Measurements from ENCODE around the gene NFKBIA. TPM values are rescaled to one million over a fixed set of nuclear protein-coding genes. Genes with fewer than 3 reads are reported as not detected.
"Not testable (repeated sequence)": the region's sequence is repeated elsewhere in the genome, so short reads cannot be mapped to it uniquely, and the experiment has no call there.

Gene NFKBIA
- total RNA-seq, 1 donor from 2014 or later = 78.0 TPM

DNA sequence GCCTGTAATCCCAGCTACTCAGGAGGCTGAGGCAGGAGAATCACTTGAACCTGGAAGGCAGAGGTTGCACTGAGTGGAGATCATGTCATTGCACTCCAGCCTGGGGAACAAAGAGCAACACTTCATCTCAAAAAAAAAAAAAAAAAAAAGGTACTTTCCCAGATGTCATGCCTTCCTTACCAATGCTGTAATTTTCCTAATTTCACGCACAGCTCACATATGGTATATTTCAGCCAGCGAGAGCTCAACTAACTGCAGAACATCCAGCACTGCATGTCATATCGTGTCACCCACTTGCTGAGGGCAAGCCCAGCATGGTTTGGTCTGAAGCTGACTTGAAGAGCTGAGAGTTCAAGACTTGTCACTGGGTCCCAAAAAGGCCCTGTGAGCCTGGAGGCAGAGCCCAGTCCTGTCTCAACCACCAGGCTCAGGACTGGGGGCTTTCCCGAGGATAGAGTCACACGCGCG is 29.0 kb downstream of the NFKBIA start:
- intact Hi-C loops (cut with micrococcal nuclease) = no loop called here
- no peak for DNase-seq
- H3K27me3 ChIP-seq (ENCODE audit: low read depth) = no peaks in the 10 kb centered on the region
- H3K27ac ChIP-seq (replicated peaks) = no peak overlapping the region
- TF ChIP-seq, protein P1, sequence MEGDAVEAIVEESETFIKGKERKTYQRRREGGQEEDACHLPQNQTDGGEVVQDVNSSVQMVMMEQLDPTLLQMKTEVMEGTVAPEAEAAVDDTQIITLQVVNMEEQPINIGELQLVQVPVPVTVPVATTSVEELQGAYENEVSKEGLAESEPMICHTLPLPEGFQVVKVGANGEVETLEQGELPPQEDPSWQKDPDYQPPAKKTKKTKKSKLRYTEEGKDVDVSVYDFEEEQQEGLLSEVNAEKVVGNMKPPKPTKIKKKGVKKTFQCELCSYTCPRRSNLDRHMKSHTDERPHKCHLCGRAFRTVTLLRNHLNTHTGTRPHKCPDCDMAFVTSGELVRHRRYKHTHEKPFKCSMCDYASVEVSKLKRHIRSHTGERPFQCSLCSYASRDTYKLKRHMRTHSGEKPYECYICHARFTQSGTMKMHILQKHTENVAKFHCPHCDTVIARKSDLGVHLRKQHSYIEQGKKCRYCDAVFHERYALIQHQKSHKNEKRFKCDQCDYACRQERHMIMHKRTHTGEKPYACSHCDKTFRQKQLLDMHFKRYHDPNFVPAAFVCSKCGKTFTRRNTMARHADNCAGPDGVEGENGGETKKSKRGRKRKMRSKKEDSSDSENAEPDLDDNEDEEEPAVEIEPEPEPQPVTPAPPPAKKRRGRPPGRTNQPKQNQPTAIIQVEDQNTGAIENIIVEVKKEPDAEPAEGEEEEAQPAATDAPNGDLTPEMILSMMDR (IDR thresholded peaks at IDR 0.05; ENCODE audit: borderline replicate concordance) = no peak
- no peak overlapping the region for H3K4me3 ChIP-seq
- H3K36me3 ChIP-seq = no peaks in the 10 kb centered on the region
- H3K9me3 ChIP-seq (replicated peaks) = peaks cover 10% of the 10 kb centered on the region
- no peaks in the 10 kb centered on the region for H3K4me1 ChIP-seq

DNA sequence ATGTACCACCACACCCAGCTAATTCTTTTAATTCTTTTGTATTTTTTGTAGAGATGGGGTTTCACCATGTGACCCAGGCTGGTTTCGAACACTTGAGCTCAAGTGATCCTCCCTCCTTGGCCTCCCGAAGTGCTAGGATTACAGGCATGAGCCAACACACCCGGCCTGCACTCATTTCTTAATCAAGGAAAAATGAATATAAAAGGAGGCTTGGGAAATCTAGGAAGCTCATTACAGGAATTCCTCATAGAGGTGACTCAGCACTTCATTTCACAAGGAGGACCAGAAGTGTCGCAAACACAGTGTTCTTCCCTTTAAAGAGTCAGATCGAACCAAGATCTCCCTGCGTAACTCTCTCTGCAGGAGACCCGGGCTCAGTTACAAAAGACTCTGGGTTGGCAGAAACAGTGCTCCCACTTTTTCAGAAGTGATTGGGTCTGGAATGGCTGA is 30.3 kb downstream of the NFKBIA start:
- Histone ChIP-seq H3K27me3 (ENCODE audit: low read depth) (no peaks in the 10 kb centered on the region), H3K27ac (replicated peaks) (no peak overlapping the region), H3K4me3 (no peak overlapping the region), H3K9me3 (replicated peaks) (peaks cover 12% of the 10 kb centered on the region), H3K36me3 (no peaks in the 10 kb centered on the region), H3K4me1 (no peaks in the 10 kb centered on the region)
- DNase-seq = no peak
- intact Hi-C loops (cut with micrococcal nuclease) = no loop called here
- TF ChIP-seq, protein P1 (IDR thresholded peaks at IDR 0.05; ENCODE audit: borderline replicate concordance) = no peak

DNA sequence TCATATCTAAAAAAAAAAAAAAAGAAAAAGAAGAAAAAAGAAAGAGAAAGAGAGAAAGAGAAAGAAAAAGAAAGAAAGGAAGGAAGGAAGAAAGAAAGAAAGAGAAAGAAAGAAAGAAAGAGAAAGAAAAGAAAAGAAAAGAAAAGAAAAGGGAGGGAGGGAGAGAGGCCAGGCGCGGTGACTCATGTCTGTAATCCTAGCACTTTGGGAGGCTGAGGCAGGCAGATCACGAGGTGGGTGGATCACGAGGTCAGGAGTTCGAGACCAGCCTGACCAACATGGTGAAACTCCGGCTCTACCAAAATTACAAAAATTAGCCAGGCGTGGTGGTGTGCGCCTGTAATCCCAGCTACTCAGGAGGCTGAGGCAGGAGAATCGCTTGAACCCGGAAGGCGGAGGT is 31.3 kb downstream of the NFKBIA start:
- H3K4me3 ChIP-seq; H3K36me3 ChIP-seq; intact Hi-C loops (cut with micrococcal nuclease); H3K27ac ChIP-seq (replicated peaks); DNase-seq; H3K27me3 ChIP-seq (ENCODE audit: low read depth): not testable (repeated sequence)
- peaks cover 10% of the 10 kb centered on the region for H3K4me1 ChIP-seq
- H3K9me3 ChIP-seq (replicated peaks) = peaks cover 12% of the 10 kb centered on the region

DNA sequence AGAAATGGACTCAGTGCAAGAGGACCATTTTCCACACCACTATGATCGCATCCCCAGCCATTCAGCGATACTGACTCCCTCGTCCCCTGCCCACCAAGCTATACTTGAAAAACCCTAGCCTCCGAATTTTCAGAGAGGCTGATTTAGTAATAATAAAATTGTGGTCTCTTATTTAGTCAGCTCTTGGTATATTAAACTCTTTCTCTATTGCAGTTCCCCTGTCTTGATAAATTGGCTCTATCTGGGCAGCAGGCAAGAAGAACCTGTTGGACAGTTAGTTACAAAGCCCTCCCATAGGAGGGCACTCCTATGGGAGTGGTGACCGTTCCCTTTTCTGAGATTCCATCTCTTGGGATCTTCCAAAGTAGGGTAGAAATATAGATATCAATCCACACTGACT is 33.6 kb downstream of the NFKBIA start:
- DNase-seq = no peak

DNA sequence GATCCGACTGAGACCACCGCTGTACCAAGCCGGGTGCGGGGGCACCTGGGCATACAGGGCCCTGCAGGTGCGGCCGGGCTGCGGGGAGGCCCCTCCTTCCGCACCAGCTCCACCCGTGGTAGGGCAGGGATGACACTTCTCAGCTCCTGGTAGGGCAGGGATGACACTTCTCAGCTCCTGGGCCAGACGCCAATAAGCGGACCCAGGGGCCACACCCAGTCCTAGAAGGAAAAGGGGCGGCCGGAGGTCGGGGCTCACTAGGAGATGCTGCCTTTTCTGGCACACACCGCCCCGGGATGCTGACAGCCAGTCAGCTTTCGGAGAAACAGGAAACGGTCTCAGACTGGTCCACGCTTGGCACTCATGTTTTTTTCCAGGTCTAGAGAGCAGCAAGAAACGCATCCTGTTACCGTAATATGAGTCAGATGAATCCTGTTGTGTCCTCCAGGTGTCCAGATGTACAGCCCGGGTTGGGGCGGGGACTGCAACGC is 34.8 kb downstream of the NFKBIA start:
- H3K27ac ChIP-seq (replicated peaks) = no peak overlapping the region
- H3K27me3 ChIP-seq (ENCODE audit: low read depth) = no peaks in the 10 kb centered on the region
- H3K4me3 ChIP-seq = no peak overlapping the region
- no peaks in the 10 kb centered on the region for H3K36me3 ChIP-seq
- TF ChIP-seq, protein P1 (IDR thresholded peaks at IDR 0.05; ENCODE audit: borderline replicate concordance) = no peak
- intact Hi-C loops (cut with micrococcal nuclease) = no loop called here
- peaks cover 35% of the 10 kb centered on the region for H3K4me1 ChIP-seq
- H3K9me3 ChIP-seq (replicated peaks) = peaks cover 12% of the 10 kb centered on the region
- no peak for DNase-seq

More for the DNA sequence above, 33.6 kb downstream of the NFKBIA start:
- Histone ChIP-seq H3K4me1 (peaks cover 23% of the 10 kb centered on the region), H3K4me3 (no peak overlapping the region), H3K27ac (replicated peaks) (no peak overlapping the region), H3K36me3 (no peaks in the 10 kb centered on the region), H3K9me3 (replicated peaks) (peaks cover 12% of the 10 kb centered on the region), H3K27me3 (ENCODE audit: low read depth) (no peaks in the 10 kb centered on the region)
- TF ChIP-seq, protein P1 (IDR thresholded peaks at IDR 0.05; ENCODE audit: borderline replicate concordance) = no peak
- intact Hi-C loops (cut with micrococcal nuclease) = no loop called here

DNA sequence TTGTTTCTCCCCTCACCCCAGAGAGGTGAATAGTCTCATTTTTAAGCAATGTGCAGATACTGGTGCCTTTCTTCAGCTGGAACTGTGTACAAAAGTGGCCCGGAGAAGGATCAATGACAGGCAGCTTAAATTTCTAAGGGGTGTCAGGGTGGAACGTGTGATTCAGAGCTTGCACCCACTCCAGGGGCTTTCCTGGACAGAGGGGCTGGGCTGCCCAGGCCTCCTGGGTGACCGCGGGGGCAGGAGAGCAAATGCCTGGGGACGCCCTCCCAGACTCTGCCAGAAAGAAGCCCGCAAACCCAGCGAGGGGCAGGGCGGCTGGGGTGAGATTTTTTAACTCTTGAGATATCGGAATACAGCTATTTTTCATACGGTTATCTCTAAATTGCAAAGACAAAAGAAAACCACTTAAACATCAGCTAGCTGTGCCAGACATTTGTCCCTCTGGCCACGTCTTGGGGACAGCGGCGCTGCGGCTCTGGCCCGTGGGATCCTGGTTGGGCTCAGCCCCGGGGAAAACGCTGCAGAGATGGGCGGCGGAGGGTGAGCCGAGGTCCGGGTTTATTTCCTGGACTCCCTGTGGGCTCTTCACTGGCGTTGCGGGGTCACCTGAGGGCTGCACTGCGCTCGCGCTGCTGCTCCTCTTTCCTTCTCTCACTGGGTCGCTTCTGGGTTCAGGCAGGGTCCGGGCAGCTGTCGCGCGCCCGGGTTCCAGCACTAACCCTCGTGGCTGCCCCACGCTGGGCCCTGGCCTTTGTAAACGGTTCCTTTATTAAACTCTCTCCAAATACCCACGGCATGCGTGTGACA is 35.8 kb downstream of the NFKBIA start:
- DNase-seq = no peak
- peak overlapping the region; percentile 11 for H3K4me3 ChIP-seq
- intact Hi-C loops (cut with micrococcal nuclease) = no loop called here
- peaks cover 36% of the 10 kb centered on the region for H3K4me1 ChIP-seq
- TF ChIP-seq, protein P1 (IDR thresholded peaks at IDR 0.05; ENCODE audit: borderline replicate concordance) = no peak
- H3K27me3 ChIP-seq (ENCODE audit: low read depth) = no peaks in the 10 kb centered on the region
- no peak overlapping the region for H3K27ac ChIP-seq (replicated peaks)
- no peaks in the 10 kb centered on the region for H3K36me3 ChIP-seq
- H3K9me3 ChIP-seq (replicated peaks) = peaks cover 12% of the 10 kb centered on the region
